Ramos (cell line): Measurements from ENCODE around the gene CYTH2.

Experiments used
- in situ Hi-C: fragments of 300-500 bp; cut with MboI; formaldehyde crosslinking; loops from one replicate; pipeline ENCODE4 v1.14.3; 2022; ENCODE audit warnings: low sequenced_read_pairs; ENCODE audit not compliant: unreplicated experiment

CYTH2 gene

DNA sequence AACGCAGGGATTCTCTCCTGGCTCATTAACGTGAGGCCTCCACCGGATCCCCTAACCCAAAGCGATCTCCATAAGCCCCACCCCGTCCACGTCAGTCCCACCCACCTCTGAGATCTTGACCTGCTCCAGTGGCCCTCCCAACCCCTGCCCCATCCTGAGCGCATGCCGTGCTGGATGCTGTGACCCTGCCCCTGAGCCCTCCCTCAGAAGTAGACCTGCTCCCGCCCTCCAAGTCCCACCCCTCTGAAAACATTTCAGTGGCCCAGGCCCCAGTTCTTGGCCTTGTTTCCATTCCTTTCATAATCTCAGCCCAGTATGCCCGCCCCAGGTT is 22.6 kb downstream of the CYTH2 start:
- in situ Hi-C loops, result no loop called here

DNA sequence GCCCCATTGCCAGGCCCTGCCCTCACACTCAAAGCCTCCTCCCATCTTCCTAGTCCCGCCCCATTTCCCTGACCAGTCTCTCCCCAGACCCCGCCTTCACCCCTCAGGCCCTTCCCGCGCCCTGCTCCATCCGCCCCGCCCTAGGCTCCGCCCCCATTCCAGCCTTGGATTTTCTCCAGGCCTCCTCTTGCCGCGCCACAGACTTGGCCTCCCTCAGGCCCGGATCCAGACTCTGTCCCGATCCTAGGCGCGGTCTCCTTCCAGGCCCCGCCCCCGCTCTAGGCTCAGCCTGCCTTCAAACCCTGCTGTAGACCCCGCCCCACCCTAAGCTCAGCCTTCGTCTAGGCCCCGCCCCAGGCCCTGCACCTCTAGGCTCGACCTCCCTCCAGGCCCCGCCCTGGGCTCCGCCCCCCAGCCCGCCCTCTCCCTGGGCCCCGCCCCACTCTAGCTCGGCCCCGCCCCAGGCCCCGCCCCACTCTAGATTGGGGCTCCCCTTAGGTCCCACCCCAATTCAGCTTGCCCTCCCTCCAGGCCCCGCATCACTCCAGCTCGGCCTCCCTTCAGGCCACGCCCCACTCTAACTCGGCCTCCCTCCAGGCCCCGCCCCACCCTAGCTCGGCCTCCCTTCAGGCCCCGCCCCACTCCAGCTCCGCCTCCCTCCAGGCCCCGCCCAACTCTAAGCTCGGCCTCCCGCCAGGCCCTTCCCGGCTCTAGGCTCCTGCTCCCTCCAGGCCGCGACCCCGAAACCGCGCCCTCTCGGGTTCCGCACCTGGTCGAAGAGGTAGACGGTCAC is 24.0 kb downstream of the CYTH2 start:
- in situ Hi-C loops, result no loop called here

DNA sequence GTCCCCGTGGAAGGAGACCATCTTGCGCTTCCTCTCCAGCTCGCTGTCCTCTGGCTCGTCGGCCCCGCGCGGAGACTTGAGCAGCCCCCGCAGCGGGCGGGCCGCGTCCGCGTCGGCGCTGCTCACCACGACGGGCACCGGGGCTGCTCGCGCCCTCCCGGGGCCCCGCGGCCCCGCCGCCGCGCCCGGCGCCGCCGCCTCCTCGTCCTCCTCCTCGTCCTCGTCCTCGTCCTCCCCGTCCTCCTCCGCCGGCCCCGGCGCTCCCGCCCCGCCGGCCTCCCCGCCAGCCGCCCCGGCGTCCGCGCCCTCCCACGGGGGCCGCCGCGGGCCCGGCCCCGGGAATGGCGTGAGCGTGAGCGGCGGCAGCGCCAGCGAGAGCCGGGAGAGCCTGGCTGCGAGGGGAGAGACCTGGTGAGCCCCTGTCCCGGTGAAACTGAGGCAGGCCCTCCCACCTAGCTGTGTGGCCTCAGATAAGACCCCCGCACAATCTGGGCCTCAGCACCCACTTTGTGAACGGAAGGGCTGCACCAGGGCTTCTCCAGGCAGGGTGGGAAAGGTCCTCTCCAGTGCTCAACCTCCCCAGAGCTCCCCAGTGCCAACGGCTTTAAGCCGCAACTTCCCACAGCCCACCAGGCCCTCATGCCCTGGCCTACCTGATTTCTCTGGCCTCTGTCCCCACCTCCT is 24.7 kb downstream of the CYTH2 start:
- in situ Hi-C loops, result no loop called here

DNA sequence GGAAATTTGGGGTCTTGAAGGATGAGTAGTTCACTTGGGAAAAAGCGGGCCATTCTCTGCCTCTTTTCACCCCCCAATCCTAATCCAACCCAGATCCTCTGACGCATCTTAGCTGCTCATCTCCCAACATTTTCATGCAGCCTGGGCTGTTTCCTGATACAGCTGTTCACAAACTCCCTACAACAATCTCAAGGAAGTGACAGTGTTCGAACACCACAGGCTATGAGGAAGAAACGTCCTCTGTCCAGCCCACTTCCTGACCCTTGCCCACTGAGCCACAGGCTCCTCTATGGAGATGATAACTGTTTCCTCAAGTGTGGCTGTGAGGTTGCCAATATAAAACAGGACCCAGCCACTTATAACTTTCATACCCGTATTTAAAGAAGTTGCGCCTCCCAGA is 26.2 kb downstream of the CYTH2 start:
- in situ Hi-C loops, result no loop called here

DNA sequence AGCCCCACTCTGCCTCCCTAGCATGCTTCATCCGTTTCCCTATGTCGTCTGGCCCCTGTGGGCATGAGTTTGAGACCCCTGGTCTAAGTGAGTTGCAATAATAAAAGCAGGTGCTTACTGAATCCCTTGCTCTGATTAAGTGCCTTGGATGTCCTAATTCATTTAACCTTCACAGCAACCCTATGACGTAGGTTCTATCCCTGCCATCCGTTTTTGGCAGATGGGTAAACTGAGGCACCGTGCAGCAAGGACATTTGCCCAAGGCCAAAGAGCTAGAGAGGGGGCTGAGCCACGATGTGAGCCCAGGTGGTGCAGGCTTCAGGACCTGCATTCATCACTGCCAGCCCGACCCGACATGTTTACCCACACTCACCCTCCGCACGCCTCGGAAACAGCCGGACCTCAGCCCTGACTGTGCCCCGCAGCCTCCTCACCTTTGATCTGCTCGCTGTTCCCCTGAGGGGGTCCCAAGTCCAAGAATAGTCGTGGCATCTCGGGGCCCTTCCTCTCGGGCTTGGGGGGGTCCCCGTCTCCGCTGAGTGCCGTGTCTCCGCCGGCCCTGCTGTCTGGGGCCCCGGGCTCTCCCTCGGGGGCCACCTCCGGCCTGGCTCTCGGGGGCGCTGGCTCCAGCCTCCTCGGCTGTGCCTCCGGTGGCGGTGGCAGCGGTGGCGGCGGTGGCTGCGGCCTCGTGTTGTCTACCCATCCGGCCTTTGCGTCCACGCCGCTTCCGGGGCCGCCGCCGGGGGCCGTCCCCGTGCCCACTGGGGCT is 28.0 kb downstream of the CYTH2 start:
- in situ Hi-C loops, result no loop called here

DNA sequence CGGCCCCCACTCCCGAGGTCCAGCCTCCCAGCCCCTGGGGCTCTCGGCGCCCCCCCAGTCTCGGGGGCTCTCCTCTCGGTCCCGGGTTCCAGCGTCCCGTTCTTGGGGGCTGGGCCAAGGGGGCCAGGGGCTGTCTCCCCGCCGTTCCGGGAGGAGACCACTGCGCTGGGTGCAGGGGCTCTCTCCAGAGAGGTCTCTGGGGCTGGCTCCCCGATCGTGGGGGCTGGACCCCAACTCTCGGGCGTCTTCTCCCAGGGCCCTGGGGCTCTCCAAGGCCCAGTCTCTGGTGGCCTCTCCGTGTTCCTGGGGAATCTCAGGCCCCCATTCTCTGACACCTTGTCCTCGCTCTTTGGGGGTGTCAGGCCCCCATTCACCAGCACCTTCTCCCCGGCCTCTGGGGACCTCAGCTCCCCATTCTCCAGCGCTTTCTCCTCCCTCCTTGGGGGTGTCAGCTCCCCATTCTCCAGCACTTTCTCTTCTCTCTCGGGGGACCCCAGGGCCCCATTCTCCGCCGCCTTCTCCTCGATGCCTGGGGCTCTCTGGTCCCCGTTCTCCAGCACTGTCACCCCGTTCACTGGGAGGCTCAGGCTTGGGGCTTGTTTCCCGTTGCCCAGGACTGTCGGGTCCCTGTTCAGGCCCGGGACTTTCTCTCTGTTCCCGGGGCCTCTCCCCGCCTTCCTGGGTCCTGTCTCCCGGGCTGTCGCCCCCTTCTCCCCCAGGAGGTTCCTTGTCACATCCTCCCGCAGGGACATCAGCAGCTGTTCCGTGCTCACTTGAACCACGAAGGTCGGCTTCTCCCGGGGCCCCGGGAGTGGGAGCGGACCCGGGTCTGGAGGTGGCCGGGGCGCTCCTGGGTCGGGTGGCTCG is 28.8 kb downstream of the CYTH2 start:
- in situ Hi-C loops, result no loop called here

DNA sequence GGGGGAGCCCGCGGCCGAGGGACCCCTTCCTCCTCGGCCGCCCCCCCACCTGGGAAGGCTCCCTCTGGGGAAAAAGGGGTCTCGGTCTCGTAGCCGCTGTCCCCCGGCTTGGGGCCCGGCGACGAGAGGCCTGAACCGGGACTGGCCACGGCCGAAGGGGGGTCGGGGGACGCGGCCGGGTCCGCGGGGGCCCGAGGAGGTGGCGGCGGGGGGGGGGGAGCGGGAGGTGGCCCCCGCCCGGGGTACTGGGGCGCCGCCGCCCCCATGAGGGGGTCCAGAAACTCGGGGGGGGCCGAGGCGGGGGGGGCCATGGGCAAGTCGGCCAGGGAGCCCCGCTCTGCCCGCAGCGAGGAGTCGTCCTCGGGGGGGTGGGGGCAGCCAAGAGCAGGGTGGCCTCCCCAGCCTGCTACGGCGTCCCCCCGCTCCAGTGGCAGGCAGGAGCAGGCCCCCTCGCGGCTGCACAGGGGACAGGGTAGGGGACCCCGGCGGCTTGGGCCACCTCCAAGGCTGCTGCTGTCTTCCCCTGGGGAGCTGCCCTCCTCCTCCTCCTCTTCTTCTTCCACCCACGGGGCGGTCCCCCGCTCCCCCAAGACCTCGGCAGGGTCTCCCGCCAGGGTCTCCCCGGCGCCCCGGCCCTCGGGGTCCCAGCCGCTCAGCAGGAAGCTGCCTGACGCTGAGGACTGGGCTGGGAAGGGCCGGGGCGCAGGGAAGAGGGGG is 29.6 kb downstream of the CYTH2 start:
- in situ Hi-C loops, result no loop called here

DNA sequence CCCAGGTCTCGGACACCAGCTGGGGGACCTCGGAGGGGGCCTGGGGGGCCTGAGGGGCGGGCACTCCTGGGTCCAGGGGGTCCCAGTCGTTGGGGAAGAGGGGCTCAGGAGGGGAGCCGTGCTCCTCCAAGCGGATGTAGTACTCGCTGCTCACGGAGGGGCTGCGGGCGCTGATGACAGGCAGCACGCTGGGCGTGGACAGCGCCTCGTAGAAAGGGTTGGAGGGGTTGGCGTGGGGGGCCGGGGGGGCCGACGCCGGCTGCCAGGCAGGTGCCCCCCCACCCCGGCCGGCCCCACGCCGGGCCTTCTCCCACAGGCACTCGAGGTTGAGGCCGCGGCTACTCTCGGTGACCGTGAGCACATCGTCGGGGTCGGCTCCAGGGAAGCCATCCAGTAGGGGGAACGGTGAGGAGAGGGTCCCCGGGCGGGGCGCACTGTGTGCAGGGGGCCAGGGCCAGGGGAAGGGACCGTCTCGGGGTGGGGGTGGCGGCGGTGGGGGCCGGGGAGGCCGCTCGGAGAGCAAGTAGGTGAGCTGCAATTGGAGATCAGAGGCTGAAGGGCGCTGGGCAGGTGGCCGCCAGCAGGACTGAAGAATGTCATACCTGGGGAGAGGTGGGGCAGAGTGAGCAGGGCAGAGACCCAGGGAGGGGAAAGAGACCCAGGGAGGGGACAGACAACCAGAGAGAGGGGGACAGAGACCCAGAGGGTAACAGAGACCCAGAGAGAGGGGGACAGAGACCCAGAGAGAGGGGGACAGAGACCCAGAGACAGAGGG is 30.3 kb downstream of the CYTH2 start:
- in situ Hi-C loops, result no loop called here

DNA sequence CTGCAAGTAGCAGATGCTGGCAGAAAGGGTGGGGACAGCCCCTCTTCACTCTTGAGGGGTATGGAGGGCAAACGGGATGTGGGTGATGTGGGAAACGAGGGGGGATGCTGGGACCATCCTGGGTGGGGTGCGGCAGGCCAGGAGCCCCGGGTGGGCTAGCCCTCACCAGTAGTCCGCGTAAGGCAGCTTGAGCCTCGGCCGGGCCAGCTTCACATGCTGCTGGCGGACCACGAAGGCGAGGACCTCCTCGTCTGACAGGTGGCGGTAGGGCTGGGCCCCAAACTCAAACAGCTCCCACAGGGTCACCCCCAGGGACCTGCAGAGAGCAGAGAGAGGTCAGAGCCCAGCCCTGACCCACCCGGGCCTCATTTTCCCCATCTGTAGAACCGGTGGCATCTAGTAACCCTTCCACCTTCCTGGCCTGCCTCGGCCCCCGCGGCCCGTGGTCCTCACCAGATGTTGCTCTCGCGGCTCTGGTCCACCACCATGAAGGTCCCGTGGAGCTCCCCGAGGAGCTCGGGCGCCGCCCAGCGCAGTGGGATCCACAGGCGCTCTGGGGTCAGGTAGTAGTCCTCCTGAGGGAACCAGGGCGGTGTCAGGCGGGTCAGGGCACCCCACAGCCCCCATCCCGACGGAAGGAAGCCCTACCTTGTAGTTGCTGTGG is 31.8 kb downstream of the CYTH2 start:
- in situ Hi-C loops, result no loop called here

DNA sequence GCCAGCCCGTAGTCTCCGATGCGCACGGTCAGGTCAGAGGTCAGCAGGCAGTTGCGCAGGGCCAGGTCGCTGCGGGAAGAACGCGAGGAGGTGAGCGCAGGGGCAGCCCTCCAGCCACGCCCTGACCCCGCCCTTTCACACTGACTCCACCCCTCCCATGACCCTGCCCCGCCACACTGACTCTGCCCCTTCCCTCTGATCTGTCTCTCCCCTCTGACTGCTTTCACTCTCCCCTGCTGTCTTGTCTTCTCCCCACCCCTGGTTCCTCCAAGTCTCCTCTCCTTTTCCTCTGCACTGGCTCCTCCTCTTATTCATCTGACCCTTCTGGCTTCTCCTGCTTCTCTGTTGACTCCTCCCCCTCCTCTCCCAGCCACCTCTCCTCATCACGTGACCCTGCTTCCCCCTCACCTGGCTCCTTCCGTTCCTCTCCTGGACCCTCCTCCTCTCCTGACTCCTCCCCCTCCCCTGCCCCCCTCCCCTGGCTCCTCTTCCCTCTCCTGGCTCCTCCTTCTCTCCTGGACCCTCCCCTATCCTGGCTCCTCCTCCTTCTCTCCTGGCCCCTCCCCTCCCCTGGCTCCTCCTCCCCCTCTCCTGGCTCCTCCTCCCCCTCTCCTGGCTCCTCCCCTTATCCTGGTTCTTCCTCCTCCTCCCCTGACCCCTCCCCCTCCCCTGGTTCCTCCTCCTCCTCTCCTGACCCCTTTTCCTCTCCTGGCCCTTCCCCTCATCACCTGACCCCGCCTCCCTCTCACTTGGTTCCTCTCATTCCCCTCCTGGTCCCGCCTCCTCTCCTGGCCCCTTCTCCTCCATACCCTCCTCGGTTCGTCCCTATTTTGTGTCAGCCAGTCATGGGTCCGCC is 32.6 kb downstream of the CYTH2 start:
- in situ Hi-C loops, result no loop called here

DNA sequence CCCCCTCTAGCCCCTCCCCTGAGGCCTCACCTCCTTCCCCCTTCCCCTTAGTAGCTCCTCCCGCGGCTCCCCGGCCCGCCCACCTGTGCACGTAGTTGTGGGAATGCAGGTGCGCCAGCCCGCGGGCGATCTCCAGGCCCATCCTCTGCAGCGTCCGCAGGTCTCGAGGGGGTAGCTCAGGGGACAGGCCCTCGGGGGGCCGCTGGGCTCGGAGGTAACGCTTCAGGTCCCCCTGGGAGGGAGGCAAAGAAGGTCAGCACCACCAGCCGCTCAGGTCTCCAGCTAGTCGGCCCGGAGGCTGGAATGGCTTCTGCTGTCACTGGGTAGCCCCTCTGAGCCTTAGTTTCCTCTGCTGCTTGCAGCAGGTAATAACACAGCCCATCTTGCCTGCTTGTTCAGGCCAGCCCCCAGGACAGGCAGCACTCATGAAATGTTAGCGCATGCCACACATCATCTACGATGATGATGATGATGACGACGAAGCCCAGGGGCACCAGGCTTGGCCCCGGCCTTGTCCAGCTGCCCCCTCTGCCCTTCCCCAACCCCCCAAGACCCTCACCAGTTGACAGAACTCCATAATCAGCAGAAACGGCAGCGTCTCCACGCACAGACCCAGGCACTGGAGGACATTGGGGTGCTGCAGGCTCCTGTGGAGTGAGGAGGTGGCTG is 33.3 kb downstream of the CYTH2 start:
- in situ Hi-C loops, result no loop called here

DNA sequence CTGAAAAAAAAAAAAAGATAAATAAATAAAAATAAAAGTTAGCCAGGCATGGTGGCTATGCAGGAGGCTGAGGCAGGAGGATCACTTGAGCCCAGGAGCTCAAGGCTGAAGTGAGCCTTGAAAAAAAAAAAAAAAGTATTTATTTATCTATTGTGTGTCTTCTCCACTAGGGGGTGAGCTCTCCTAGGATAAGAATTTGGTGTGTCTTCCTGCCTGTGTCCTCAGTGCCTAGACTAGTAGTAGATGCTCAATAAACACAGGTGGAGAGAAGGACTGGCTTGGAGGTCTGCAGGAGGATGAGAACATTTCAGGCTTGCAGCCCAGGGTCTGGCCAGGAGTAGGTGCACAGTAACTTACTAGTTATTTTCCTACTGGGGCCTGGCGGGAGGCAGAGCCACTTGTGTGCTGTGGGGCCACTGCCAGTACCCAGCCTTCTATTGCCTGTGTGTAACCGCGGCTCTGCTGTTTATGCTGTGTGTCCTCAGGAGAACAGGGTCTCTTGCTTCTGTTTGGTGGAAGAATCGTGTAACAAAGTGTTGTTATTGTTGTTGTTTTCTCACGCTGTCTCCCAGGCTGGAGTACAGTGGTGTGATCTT is 37.1 kb downstream of the CYTH2 start:
- in situ Hi-C loops, result loop anchor here (5.0 kb wide), 1 partner anchor 81 kb away; no protein-coding TSS in a partner anchor

DNA sequence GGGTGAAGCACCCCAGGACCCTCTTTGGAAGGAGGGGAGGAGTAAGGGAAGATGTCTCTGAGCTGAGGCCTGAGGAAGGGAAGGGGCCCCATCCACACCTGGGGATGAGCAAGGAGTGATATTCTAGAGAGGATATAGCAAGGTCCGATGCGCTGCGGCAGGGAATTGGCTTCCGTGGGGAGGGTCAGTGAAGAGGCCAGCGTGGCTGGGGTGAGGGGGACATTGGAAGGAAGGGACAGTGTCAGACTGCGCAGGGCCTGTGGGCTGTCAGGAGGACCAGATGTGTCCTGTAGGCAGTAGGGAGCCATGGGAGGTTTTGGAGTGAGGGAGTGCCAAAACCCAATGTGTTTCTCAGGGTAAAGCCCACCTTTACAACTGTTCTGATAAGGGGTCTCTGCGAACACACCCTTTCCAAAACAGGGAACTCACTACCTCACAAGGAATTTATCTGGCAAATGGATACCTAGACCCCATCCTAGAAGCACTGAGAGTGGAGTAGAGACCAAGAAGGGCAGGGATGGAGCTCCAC is 38.8 kb downstream of the CYTH2 start:
- in situ Hi-C loops, result loop anchor here (5.0 kb wide), 1 partner anchor 79 kb away; no protein-coding TSS in a partner anchor

DNA sequence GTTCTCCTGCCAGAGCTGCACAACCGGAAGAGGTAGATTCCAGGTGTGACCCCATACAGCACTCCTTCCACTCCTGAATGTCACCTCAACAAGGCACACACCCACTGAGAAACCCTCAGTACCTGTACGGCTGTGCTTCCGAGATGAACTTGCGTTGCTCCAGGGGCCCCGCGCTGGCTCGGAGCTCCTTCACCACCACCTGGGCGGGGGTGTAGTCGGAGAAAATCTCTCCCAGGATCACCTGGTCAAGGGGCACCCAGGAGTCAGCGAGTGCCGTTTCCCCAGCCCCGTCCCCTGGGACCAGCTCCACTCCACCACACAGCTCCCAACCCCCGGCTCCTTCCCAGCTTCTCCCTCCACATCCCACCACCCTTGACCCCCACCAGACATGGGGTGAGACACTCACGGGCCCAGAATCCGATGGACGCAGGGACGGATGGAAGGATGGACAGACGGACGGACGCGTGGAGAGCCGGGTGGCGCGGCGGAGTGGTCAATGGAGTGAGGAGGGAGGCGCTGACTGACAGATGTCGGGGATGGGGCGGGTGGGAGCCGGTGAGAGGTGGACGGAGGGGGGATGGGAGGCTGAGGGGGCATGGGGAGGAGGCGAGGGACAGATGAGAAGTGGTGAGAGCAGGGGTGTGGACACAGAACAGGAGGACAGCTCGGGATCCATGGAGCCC is 39.7 kb downstream of the CYTH2 start:
- in situ Hi-C loops, result loop anchor here (5.0 kb wide), 1 partner anchor 78 kb away; no protein-coding TSS in a partner anchor

DNA sequence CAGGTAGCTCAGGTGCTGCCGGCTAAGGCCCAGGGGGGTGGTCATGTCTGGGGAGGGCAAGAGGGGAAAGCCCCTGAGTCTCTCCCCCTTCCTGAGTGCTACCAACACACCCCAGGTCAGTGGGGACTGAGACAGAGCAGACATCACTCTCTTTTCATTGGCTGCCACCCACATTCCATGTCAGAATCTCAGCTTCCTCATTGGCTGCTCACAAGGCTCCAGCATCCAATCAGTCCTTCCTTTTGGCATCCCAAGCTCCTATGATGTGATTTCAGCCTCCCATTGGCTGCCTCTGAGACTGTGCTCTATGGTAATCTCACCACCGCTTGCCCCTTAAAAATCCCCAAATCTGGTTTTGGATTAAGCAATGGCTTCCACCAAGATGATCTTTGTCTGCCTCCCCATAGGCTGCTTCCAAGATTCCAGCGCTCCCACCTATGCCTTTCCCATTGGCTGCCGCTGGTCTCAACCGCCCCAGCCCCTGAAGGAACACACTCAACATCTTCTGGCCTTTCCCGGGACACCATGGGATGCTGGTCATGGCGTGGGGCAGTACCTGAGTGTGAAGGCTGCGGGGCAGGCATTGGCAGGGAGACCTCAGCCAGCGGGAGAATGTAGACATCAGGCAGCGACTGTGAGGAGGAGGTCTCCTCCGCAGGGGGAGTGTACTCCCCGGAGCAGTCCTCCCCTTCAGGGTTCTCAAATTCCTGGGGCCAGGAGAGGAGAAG is 40.5 kb downstream of the CYTH2 start:
- in situ Hi-C loops, result loop anchor here (5.0 kb wide), 1 partner anchor 78 kb away; no protein-coding TSS in a partner anchor
